H54 (cell line): ENCODE results near the gene GMPR.

Experiments used
- DNase-seq: peaks from one replicate; pipeline ENCODE4 v3.0.0; 2011; ENCODE audit warnings: low spot score, mixed read lengths; ENCODE audit not compliant: insufficient read length
- FAIRE-seq: peaks from 3 replicates; lab custom pipeline; 2011; peaks lifted over from hg19 to GRCh38; lab: Jason Lieb, UNC
- POLR2A ChIP-seq: IDR thresholded peaks from 2 replicates; pipeline ENCODE4 v1.6.1; 2011; ENCODE audit warnings: low read depth, mild to moderate bottlenecking, low read length

Gene GMPR

GRCh38 chr6:16229700-16230099, 8.7 kb upstream of the GMPR start:
- DNase-seq (no peak), FAIRE-seq (no peak)
- TF ChIP-seq POLR2A: no peak

- FAIRE-seq: no peak
- no peak for DNase-seq
- no peak for TF ChIP-seq POLR2A
These were observed 7.4 kb upstream of the GMPR start for GRCh38 chr6:16230953-16231352.

DNA sequence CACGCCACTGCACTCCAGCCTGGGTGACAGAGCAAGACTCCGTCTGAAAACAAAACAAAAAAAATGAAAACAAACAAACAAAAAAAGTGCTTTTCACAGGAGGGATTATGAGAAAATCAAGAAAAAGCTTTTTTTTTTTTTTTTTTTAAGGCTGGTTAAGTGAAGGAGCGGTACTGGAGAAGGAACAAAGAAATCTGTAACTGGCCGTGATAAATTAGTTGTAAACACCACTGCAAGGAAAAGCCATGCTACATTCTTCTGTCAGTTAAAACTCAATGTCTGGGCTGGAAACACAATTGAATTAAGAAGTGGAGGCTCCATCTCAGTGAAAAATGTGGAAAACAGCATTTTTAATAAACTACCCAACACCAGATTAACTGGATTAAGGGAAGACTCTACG, 6.3 kb upstream of the GMPR start:
- DNase-seq (no peak), FAIRE-seq (no peak)
- TF ChIP-seq POLR2A: no peak

DNA sequence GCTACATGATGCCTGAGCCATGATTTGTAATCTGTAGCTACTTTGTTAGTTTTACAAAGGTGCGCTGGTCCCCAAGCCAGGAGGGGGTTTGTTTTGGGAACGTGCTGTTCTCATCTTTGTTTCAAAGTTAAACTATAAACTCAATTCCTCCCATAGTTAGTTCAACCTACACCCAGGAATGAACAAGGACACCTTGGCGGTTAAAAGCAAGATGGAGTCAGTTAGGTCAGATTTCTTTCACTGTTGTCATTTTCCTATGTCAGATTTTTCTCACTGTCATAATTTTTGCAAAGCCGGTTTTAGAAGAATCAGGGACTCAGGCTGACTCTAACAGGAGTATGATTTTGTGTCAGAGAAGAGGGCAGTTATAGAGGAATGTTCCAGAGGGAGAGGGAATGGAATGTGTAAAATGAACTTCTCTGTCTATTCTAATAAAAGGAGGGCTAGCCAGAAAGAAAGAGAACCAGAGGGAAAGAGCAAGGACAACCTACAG, 2.3 kb upstream of the GMPR start:
- FAIRE-seq (no peak), DNase-seq (no peak)
- TF ChIP-seq POLR2A: no peak

DNA sequence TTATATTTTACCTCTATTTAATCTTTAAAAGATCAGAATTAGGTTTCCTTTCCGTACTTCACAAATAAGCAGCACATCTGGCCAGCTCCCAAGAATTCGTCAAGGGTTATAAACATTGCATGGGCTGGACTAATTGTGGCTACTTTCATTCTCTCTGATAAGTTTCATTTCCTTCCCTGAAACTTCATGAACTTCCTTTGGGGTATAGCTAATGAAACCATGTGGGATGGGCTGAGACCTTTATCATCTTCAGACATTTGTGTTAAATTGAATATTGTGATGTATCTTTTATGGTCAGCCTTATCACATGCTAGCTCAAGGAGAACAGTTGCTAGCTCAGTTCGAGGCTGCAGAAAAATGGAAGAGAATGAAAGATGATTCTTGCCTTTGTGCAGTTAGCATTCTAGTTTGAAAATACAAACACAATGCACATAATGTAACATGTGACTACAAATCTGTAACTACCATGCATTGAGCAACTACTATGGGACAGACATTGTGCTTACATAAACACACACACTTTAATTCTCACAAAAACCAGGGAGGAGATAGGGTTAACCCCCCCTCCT, 1.7 kb upstream of the GMPR start:
- no peak for DNase-seq
- no peak for FAIRE-seq
- no peak for TF ChIP-seq POLR2A

DNA sequence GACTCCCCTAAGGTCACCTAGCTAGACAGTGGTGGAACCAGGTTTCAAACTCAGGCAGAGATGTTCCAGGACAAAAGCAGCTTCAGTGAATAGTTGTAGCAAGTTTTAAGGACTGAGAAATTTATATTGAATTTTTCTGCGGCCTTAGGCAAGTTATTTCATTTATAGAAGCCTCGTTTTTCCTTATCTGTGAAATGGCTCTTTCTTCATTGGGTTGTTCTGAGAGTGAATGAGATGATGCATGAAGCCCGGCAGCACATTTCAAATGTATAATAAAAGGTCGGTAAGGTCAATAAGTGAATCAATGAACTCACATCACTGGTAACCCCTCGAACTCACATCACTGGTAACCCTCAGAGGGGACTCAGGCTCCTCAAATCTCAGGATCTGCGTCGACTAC, 1.1 kb upstream of the GMPR start:
- DNase-seq: no peak
- FAIRE-seq: no peak
- no peak for TF ChIP-seq POLR2A

- DNase-seq: peak; percentile 88
- TF ChIP-seq POLR2A: no peak
- no peak for FAIRE-seq
These were observed 793 bp downstream of the GMPR start for GRCh38 chr6:16238963-16239797.

DNA sequence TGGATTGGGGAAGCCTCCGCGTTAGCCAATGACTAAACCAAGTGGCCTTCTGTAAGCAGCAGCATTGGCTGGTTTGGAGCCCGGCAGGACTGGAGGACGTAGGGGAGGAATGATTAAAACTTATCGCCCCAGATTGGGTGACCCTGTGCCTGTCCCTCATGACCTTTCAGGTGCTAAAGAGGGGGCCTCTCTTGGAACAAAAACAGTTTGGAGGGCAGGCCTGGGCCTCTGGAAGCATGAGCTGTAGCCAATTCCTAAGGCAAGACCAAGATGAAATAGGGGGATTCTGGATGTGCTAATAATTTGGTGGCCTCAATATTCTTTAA, 1.4 kb downstream of the GMPR start:
- FAIRE-seq (no peak), DNase-seq (no peak)
- no peak for TF ChIP-seq POLR2A

DNA sequence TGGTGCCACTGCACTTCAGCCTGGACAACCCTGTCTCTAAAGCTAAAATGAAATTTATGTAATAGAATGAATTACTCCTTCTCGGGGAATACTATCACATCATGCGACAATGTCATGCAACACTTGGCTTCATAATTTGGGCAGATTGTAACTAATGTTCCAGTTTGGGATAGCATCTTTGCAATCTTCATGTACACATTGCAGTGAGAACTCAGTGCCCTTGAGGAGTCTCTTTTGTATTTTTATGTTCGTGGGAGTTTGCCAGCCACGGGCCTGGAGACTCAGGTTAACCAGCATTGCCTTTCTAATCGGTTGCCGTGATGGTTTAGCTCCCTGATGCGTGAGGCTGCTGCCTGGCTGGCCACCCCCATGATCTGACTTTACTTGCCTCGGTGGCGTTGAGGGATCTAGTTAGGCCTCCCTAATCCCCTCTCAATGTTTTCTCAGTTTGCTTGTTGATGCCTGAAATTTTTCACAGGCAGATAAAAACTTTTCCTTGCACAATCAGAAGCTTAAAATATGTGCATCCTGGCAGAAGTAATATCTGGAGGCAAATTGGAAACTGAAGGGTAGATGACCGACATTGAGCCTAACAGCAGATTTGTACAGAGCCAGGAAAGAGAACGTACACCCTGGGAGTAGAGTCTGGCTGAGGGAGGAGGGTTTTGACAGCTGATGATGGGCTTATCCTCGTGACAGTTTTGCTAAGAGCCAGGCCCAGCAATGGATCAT, 2.4 kb downstream of the GMPR start:
- FAIRE-seq (no peak), DNase-seq (no peak)
- no peak for TF ChIP-seq POLR2A

- no peak for TF ChIP-seq POLR2A
- no peak for FAIRE-seq
- DNase-seq: no peak
These were observed 2.9 kb downstream of the GMPR start for GRCh38 chr6:16241321-16241689.

DNA sequence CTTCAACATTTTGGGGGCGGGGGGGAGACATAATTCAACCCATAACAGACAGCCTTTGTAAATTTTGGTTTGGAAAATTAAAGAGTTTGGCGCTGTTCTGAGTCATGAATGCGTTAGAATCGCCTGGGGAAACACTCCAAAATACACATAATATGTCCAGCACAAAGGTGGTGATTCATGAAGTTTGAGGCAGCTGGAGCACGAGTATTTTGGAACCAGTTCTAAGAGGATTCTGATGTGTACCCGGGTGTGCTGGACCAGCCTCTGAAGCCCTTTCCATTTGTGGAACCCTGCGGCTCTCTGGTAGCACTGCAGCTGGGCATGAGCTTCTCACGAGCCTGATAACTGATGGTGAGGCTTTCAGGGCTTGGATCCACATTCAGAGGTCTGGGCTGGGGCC, 4.7 kb downstream of the GMPR start:
- FAIRE-seq (peak; percentile 60), DNase-seq (peak; percentile 82)
- no peak for TF ChIP-seq POLR2A

GRCh38 chr6:16243664-16244063, 5.3 kb downstream of the GMPR start:
- DNase-seq (no peak), FAIRE-seq (no peak)
- no peak for TF ChIP-seq POLR2A

DNA sequence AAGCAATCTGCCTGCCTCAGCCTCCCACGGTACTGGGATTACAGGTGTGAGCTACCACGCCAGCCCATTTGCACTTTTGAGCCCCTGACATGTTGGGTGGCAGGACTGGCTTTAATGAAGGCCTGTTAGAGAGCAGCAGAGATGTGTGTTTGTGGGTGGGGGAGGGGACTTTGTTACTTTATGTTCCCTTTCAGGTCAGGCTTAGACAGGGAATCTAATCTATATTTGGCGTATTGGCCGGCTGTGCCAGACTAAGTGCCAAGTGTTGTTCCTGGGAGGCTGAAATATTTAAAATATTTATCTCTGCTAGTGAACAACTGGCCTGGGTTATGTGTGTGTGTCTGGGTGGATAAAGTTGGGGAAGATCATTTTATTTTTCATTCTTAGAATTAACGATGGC, 6.1 kb downstream of the GMPR start:
- no peak for FAIRE-seq
- no peak for DNase-seq
- no peak for TF ChIP-seq POLR2A

DNA sequence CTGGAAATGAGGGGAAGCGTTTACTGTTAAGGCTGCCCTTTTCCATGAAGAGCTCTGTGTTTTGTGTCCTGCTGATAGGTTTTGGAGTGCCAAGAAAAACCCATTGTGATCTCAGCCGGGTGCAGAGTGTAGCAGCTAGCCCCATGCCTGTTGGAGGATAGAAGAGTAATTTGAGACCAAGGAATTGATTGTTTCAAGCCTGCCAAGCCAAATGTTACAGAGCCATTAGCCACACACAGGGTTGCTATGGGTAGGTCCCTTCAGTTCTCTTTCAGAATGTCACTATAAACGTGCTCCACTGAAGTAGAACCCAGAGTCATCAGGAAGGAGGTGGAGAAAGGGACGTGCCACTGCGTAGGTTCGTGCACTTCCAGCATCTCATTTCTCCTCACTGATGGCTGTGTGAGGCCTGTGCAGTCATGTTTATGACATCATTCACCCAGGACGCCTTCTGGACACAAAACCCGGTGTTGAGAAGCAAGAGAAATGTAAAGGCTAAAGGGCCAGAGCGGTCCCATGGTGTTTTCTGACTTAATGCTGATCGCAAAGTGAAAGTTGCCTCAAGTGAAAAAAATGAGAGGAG, 6.6 kb downstream of the GMPR start:
- DNase-seq: no peak
- no peak for FAIRE-seq
- no peak for TF ChIP-seq POLR2A
